ENCODE data around the gene PTMS.

DNA sequence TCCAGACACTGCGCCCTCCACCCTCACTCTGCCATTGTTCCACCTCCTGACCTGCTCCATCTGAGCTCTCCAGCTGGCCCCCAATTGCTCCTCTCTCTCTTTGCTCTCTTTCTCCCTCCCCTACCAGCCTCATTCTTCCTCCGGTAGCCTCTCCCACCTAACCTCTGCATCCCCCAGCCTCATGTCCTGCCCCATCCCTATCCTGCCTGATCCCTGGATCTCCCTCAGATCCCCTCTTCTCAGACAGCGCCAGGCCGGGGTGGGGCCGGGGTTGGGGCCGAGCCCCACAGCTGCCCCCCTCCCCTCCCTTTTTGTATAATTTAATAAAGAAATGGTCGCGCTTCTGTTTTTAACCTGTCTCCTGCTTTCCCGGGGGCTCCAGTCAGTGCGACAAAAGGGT lies 4.4 kb downstream of the PTMS start:
- TF ChIP-seq, protein P1, sequence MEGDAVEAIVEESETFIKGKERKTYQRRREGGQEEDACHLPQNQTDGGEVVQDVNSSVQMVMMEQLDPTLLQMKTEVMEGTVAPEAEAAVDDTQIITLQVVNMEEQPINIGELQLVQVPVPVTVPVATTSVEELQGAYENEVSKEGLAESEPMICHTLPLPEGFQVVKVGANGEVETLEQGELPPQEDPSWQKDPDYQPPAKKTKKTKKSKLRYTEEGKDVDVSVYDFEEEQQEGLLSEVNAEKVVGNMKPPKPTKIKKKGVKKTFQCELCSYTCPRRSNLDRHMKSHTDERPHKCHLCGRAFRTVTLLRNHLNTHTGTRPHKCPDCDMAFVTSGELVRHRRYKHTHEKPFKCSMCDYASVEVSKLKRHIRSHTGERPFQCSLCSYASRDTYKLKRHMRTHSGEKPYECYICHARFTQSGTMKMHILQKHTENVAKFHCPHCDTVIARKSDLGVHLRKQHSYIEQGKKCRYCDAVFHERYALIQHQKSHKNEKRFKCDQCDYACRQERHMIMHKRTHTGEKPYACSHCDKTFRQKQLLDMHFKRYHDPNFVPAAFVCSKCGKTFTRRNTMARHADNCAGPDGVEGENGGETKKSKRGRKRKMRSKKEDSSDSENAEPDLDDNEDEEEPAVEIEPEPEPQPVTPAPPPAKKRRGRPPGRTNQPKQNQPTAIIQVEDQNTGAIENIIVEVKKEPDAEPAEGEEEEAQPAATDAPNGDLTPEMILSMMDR (conservative IDR thresholded peaks at IDR 0.05 in 1 of 2, IDR thresholded peaks at IDR 0.05 in 1 of 2; ENCODE audit: extremely low read depth in 1 of 2, insufficient read depth in 1 of 2, low read depth in 1 of 2, low read length in 2 of 2): no peak
- no peak for TF ChIP-seq EZH2 (IDR thresholded peaks at IDR 0.05; ENCODE audit: borderline replicate concordance, low read length)

Measured in mammary epithelial cell (primary cell).